NCI-H1694 (cell line): ENCODE data around the gene WIZ.
"Not testable (repeated sequence)": the region's sequence is repeated elsewhere in the genome, so short reads cannot be mapped to it uniquely, and the experiment has no call there.

Source experiments
- DNase-seq: peaks from one replicate; lab custom pipeline; 2025; lab: John Stamatoyannopoulos, UW

WIZ gene

GRCh38 chr19:15429825-15430467, 19.8 kb downstream of the WIZ start:
- no peak for DNase-seq

GRCh38 chr19:15428956-15429824, 20.6 kb downstream of the WIZ start:
- no peak for DNase-seq

- no peak for DNase-seq
These were observed 21.7 kb downstream of the WIZ start for GRCh38 chr19:15427991-15428471.

GRCh38 chr19:15427350-15427700, 22.4 kb downstream of the WIZ start:
- DNase-seq: no peak

GRCh38 chr19:15426485-15427349, 23.0 kb downstream of the WIZ start:
- no peak for DNase-seq

GRCh38 chr19:15425321-15425950, 24.3 kb downstream of the WIZ start:
- DNase-seq: no peak

GRCh38 chr19:15424692-15425272, 25.0 kb downstream of the WIZ start:
- DNase-seq: no peak

- no peak for DNase-seq
These were observed 25.6 kb downstream of the WIZ start for GRCh38 chr19:15424121-15424520.

GRCh38 chr19:15423130-15423529, 26.6 kb downstream of the WIZ start:
- no peak for DNase-seq

- DNase-seq: no peak
These were observed 27.3 kb downstream of the WIZ start for GRCh38 chr19:15422296-15423075.

- DNase-seq: peak; percentile 30
These were observed 28.0 kb downstream of the WIZ start for GRCh38 chr19:15421721-15422260.

GRCh38 chr19:15421136-15421695, 28.5 kb downstream of the WIZ start:
- no peak for DNase-seq

- no peak for DNase-seq
These were observed 30.2 kb downstream of the WIZ start for GRCh38 chr19:15419413-15420025.

GRCh38 chr19:15418579-15419412, 31.0 kb downstream of the WIZ start, which contains the start of gene AKAP8L:
Gene AKAP8L, minus strand, starts transcription at chr19:15418988. Its CDS starts 65 bp downstream, at chr19:15418923.
- DNase-seq: peak; percentile 99

GRCh38 chr19:15418231-15418578, 31.6 kb downstream of the WIZ start:
- peak; percentile 16 for DNase-seq

- no peak for DNase-seq
These were observed 32.1 kb downstream of the WIZ start for GRCh38 chr19:15417699-15418098.

GRCh38 chr19:15412832-15413231, 36.9 kb downstream of the WIZ start:
- no peak for DNase-seq

GRCh38 chr19:15411351-15411750, 38.4 kb downstream of the WIZ start:
- not testable (repeated sequence) for DNase-seq

- no peak for DNase-seq
These were observed 45.0 kb downstream of the WIZ start for GRCh38 chr19:15404780-15405211.
